ENCODE results near the gene CACNA2D4. TPM values are rescaled to one million over a fixed set of nuclear protein-coding genes. Genes with fewer than 3 reads are reported as not detected.

Gene CACNA2D4
- total RNA-seq, 1 donor from 2014 or later, result 0.45 TPM

DNA sequence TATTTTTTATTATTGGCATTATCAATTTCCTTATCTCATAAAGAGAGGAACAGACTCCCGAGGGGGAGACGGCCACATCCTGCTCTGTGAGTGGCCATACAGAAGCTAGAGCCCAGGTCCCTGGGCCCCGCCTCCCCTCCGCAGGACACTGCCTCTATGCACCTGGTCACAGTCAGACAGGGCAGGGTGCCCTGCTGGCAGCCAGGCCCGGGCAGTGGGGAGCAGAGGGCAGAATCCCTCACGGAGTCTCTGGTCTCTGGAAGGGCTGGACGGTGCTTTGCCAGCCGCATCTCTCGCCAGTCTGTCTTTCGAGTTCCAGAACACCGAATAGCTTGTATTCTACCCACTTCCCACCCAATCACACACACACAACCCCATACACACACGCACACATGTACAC is 16.4 kb upstream of the CACNA2D4 start:
- no peak for DNase-seq (ENCODE audit: low spot score in 2 of 2, unreplicated experiment in 2 of 2)
- H3K4me1 Mint-ChIP-seq, result peaks cover 18% of the 10 kb centered on the region

DNA sequence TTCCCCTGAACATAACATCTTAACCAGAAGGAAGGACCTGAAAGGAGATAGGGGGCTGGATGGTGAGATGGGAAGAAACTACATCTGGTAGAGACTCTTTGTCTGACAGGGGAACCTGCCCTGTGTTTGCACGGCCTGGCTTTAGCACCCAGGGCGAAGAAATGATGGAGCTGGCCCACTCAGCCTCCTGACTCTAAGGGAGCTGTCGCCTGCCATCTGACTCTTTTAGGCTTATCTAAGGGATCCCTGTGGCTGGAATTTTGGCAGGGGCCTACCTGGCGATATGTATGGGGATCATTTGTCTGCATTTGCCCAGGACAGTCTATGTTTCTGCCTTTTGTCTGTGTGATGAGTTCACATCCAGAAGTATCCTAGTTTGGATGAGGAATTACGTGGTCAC is 15.6 kb upstream of the CACNA2D4 start:
- H3K27me3 Mint-ChIP-seq (ENCODE audit: low read depth), result peaks cover 2% of the 10 kb centered on the region
- no peak overlapping the region for H3K4me3 Mint-ChIP-seq
- H3K36me3 Mint-ChIP-seq, result no peaks in the 10 kb centered on the region
- no peak for DNase-seq (ENCODE audit: low spot score in 2 of 2, unreplicated experiment in 2 of 2)
- peaks cover 18% of the 10 kb centered on the region for H3K4me1 Mint-ChIP-seq
- TF ChIP-seq, protein P1, sequence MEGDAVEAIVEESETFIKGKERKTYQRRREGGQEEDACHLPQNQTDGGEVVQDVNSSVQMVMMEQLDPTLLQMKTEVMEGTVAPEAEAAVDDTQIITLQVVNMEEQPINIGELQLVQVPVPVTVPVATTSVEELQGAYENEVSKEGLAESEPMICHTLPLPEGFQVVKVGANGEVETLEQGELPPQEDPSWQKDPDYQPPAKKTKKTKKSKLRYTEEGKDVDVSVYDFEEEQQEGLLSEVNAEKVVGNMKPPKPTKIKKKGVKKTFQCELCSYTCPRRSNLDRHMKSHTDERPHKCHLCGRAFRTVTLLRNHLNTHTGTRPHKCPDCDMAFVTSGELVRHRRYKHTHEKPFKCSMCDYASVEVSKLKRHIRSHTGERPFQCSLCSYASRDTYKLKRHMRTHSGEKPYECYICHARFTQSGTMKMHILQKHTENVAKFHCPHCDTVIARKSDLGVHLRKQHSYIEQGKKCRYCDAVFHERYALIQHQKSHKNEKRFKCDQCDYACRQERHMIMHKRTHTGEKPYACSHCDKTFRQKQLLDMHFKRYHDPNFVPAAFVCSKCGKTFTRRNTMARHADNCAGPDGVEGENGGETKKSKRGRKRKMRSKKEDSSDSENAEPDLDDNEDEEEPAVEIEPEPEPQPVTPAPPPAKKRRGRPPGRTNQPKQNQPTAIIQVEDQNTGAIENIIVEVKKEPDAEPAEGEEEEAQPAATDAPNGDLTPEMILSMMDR (IDR thresholded peaks at IDR 0.05; ENCODE audit: unreplicated experiment), result no peak
- no peaks in the 10 kb centered on the region for H3K9me3 Mint-ChIP-seq
- no peak overlapping the region for H3K27ac Mint-ChIP-seq

More for the DNA sequence above, 16.4 kb upstream of the CACNA2D4 start:
- no peak overlapping the region for H3K27ac Mint-ChIP-seq
- H3K9me3 Mint-ChIP-seq, result no peaks in the 10 kb centered on the region
- TF ChIP-seq, protein P1 (IDR thresholded peaks at IDR 0.05; ENCODE audit: unreplicated experiment), result no peak
- peaks cover 2% of the 10 kb centered on the region for H3K27me3 Mint-ChIP-seq (ENCODE audit: low read depth)
- no peak overlapping the region for H3K4me3 Mint-ChIP-seq
- H3K36me3 Mint-ChIP-seq, result no peaks in the 10 kb centered on the region

DNA sequence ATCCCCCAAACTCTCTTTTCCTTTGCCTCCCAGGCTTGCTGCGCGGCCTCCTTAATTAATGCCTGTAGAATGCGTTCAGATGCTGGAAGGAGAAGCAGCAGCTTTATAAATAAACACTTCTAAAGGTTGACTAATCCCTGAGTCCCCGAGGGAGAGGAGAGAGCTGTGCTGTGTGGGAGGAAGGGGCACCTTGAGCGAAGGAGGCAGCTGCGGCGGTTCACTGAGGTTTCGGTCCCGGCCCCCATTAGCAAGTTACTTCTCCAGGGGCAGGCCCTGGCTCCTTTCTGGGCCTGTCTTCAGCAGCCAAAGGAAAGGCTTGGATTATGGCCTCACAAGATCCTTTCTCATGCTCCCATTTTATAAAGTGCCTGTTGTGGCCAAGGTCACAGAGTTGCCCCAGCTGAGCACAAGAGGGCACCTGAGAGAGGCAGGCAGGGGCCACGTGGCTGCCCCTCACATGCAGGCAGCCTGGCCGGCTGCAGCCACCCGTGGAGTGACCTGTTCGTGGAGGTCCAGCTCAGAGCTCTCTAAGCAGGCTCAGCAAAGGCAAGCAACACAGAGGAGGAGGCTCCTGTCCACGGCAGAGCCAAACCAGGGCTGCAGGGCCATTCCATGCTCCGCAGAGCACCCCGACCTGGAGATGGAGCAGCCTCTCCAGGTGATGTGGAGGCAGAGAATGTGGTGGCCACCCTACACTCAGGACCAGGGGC is 15.0 kb upstream of the CACNA2D4 start:
- no peak for DNase-seq (ENCODE audit: low spot score in 2 of 2, unreplicated experiment in 2 of 2)
- Mint-ChIP-seq H3K4me3 (no peak overlapping the region), H3K4me1 (peaks cover 18% of the 10 kb centered on the region), H3K36me3 (no peaks in the 10 kb centered on the region), H3K27ac (no peak overlapping the region), H3K9me3 (no peaks in the 10 kb centered on the region), H3K27me3 (ENCODE audit: low read depth) (peaks cover 2% of the 10 kb centered on the region)
- TF ChIP-seq, protein P1 (IDR thresholded peaks at IDR 0.05; ENCODE audit: unreplicated experiment), result no peak

DNA sequence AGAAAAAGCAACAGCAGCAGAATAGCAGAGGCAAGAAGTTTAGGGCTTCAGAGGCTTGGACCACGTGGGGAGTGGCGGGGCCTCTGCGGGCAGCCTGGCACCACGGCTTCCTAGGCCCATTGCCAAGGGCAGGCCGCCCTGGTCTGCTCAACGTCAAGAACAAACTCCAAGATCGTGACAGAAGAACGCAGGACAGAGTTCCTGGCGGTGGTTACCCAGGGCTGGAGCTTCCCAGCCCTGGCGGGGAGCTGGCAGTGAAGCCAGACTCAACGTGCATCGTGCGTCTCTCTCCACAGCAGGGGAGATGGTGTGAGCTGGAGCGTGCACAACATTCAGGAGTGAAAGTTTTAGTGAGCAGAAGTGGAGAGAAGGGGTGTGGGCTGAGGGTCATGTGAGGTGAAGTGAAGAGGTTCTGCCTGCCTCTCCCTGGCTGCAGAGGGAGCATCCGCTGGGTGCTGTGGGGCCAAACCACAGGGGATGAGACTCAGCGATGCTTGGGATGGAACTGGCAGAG is 13.9 kb upstream of the CACNA2D4 start:
- H3K9me3 Mint-ChIP-seq, result no peaks in the 10 kb centered on the region
- DNase-seq (ENCODE audit: low spot score in 2 of 2, unreplicated experiment in 2 of 2), result no peak
- peaks cover 18% of the 10 kb centered on the region for H3K4me1 Mint-ChIP-seq
- no peaks in the 10 kb centered on the region for H3K36me3 Mint-ChIP-seq
- TF ChIP-seq, protein P1 (IDR thresholded peaks at IDR 0.05; ENCODE audit: unreplicated experiment), result no peak
- no peak overlapping the region for H3K4me3 Mint-ChIP-seq
- H3K27ac Mint-ChIP-seq, result no peak overlapping the region
- peaks cover 2% of the 10 kb centered on the region for H3K27me3 Mint-ChIP-seq (ENCODE audit: low read depth)

DNA sequence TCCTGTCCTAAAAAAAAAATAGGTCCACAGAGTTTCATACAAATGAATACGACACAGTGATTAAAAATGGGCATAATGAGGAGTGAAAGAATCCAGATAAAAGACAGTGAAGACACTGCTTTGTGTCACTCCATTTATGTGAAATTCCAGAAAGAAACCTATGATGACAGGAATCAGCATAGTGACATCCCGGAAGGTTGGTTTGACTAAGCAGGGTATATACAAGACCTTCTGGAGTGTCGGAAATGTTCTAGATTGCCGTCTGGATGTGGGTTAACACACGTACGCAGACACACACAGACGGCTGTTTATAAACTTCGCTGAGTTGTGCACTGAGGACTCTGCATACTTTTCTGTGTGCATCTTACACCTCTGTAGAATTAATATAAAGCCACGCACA is 13.2 kb upstream of the CACNA2D4 start:
- Mint-ChIP-seq H3K9me3 (no peaks in the 10 kb centered on the region), H3K4me1 (peaks cover 18% of the 10 kb centered on the region), H3K4me3 (no peak overlapping the region), H3K27me3 (ENCODE audit: low read depth) (peaks cover 2% of the 10 kb centered on the region), H3K36me3 (no peaks in the 10 kb centered on the region), H3K27ac (no peak overlapping the region)
- DNase-seq (ENCODE audit: low spot score in 2 of 2, unreplicated experiment in 2 of 2), result no peak
- TF ChIP-seq, protein P1 (IDR thresholded peaks at IDR 0.05; ENCODE audit: unreplicated experiment), result no peak
